Measurements from ENCODE around the gene POR.

DNA sequence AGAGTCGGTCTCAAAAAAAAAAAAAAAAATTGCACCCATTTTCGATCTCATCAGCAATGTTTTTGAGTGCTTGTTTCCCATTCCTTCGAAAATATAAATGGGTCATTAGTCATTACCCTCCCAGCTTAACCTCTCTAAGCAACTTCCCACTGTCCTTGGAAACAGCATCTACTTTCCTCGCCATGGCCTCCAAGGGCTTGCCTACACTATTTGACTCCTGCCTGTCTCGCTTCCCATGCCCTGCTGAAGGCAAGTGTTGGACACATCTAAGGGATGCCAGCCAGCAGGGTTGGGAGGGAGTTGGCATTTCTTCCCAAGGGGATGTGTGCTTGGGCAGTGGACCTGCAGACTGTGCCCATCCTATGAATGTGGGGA is 48.9 kb upstream of the POR start:
- TF ChIP-seq, protein P1, sequence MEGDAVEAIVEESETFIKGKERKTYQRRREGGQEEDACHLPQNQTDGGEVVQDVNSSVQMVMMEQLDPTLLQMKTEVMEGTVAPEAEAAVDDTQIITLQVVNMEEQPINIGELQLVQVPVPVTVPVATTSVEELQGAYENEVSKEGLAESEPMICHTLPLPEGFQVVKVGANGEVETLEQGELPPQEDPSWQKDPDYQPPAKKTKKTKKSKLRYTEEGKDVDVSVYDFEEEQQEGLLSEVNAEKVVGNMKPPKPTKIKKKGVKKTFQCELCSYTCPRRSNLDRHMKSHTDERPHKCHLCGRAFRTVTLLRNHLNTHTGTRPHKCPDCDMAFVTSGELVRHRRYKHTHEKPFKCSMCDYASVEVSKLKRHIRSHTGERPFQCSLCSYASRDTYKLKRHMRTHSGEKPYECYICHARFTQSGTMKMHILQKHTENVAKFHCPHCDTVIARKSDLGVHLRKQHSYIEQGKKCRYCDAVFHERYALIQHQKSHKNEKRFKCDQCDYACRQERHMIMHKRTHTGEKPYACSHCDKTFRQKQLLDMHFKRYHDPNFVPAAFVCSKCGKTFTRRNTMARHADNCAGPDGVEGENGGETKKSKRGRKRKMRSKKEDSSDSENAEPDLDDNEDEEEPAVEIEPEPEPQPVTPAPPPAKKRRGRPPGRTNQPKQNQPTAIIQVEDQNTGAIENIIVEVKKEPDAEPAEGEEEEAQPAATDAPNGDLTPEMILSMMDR (IDR thresholded peaks at IDR 0.05; ENCODE audit: low read length) = no peak
- TF ChIP-seq EZH2 (optimal IDR thresholded peaks at IDR 0.05; ENCODE audit: low read depth, low read length) = no peak
